GM10847 (cell line): Measurements from ENCODE around the gene VSIG10L.

ENCODE experiments used
- POLR2A ChIP-seq: IDR thresholded peaks from 2 replicates; pipeline ENCODE4 v1.6.1; 2011; ENCODE audit not compliant: insufficient read length; ENCODE audit errors: extremely low read depth

Gene VSIG10L

DNA sequence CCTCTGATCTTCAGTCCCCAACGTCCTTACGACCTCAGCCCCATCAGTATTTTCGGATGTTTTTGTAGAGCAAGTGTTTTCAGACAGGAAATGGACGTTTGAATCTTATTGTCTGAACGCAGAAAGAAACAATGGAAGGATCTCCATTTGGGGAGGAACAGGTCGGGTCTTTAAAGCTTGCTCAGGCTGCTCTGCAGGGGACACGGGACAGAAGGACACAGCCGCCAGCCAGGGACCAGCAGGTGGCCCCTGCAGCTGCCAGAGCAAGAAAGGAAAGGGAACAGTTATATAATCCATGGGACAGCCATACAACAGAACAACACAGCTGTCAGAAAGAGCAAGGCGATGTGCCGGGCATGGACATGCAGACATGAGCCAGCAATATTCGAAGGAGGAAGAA, 49.0 kb downstream of the VSIG10L start:
- TF ChIP-seq POLR2A, result no peak

DNA sequence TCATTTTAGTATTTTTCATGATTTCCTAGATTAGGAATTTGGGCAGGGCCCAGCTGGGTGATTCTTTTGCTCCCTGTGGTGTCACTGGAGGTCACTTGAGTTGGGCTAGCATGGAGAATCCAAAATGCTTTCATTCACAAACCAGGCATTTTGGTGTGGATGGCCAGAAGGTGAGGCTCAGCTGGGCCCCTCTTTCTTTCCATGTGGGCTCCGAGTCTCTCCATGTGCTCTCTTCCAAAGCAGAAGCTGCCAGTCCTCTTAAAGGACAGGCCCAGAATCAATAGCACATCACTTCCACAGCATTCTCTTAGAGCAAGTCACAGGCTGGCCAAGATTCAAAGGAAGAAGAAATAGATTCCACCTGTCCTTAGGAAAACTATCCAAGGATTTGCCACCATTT, 52.3 kb downstream of the VSIG10L start:
- TF ChIP-seq POLR2A, result no peak

DNA sequence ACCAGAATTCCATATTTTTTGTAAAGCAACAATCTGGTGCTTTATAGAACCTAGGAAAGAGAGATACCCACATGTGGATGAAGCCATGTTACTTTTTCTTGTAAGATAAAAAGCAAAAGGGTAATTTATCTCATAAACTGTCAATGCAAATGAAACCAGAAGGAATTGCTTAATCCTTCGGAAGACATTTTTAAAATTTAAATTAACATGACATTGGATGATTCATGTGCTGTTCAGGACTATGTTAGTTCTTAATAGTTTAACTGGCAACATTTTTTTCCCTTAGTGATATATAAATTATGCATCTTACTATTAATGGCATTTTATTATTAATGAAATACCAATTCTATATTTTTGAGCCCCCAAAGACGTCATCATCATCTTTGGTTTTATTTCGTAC, 56.3 kb downstream of the VSIG10L start:
- TF ChIP-seq POLR2A, result no peak

DNA sequence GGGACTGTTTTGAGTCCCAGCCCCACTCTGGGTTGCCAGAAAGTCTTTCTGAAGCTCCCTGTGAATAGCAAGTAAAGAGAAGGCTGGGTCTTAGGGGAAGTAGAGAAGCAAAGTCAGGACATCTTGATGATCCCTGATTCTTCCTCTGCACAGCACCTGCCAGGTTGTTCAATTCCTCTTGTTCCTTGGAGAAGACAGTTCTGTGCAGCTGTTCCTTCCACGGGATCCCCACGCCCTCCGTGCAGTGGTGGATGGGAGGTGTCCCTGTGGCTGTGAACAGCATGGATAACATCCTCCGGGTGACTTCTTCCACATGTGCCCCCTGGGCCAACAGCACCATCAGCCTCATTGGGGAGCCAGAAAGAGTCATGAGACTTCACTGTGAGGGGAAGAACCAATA, 59.6 kb downstream of the VSIG10L start:
- no peak for TF ChIP-seq POLR2A
